GM18861 (cell line): ENCODE data around the gene PRND.
"Not testable (repeated sequence)": the region's sequence is repeated elsewhere in the genome, so short reads cannot be mapped to it uniquely, and the experiment has no call there.

Experiments used
- ATAC-seq: cut with Tn5 transposase; IDR thresholded peaks from one replicate; pipeline ENCODE4 v1.9.1; 2021; ENCODE audit not compliant: unreplicated experiment

PRND gene

DNA sequence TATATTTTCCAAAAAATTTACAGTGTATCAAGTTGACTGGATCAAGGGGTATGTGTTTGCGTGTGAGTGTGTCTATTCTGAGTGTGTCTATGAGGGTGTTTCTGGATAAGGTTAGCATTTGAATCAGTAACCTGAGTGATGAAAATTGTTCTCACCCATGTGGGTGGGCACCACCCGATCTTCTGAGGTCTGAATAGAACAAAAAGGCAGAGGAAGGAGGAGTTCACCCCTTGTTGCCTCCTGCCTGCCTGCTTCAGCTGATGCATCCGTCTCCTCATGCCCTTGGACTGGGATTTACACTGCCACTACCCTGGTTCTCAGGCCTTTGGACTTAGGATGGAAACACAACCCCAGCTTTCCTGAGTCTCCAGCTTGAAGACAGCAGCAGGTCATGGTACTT lies 13.7 kb upstream of the PRND start:
- ATAC-seq: no peak

DNA sequence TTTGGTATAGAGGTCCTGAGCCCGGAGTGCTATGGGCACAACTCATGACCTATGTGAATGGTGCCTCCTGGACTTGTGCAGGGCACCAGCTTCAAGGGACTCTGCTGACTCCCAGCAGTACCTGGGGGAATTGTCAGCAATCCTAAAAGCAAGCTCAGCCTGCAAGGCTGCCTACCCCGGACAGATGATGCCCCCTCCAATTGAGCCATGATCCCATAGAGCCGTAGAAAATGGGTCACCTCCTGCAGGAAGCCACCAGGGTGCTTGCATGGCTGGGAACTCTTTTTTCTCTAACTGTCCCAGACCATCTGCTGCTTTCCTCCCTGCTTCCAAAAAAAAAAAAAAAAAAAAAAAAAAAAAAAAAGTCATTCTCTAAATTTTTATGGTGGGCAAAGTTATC lies 12.9 kb upstream of the PRND start:
- ATAC-seq: no peak

DNA sequence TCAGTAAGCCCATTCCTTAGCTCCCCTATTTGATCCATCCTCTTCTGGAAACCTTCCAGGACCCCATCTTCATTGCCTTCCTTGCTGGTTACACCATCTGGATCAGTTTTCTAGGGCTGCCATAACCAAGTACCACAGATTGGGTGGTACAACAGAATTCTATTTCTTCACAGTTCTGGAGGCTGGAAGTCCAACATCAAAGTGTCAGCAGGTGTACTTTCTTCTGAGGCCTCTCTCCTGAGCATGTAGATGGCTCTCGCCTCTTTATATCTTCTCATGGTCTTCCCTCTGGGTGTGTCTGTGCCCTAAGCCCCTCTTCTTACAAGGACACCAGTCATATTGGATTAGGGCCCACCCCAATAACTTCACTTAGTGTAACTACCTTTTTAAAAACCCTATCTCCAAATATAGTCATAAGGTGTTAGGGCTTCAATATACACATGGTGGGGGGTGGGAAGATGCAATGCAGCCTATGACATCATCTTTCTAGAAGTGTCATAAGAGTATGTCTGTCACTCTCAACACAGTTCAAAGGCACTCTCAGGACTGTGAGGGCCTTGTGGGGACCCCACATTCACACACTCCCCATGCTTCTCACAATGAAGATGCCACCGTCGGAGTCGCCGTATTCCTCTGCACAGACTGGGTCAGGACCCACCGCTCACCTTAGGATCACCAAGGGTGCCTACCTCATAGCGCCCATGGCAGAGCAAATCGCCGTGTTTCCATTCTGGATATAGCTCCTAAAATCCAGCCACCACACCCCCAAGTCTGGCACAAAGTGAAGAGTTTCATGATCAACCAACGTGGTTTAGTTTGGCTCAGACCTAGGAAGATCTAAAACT lies 12.2 kb upstream of the PRND start:
- ATAC-seq: no peak

DNA sequence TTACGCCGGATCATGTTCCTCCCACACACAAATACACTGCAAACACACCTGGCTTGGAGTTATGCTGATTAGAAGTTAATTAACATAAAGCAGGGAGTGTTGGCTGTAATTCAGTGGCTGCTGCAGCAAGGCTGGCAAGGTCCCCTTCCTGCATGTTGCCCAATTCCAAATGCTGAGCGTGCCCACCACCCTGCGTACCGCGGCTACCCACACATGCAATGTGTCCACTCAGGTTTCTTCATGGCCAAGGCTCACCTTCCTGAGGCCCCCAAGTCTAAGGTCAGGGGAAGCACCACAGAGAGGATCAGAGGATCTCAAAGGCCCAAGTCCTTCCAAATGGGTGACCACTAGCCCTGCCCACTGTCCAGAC lies 11.6 kb upstream of the PRND start:
- ATAC-seq: no peak

DNA sequence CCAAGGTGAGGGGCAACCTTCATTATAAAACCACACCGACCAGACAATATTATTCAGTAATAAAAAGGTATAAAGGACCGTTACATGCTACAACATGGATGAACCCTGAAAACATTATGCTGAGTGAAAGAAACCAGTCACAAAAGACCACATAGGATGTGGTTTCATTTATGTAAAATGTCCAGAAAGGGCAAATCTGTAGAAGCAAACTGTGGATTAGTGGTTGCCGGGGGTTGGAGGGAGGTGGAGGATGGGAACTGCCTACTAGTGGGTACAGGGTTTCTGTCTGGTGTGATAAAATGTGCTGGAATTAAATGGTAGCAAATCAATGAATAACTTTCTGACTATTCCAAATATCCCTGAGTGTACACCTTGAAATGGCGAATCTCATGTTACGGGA lies 10.2 kb upstream of the PRND start:
- no peak for ATAC-seq

DNA sequence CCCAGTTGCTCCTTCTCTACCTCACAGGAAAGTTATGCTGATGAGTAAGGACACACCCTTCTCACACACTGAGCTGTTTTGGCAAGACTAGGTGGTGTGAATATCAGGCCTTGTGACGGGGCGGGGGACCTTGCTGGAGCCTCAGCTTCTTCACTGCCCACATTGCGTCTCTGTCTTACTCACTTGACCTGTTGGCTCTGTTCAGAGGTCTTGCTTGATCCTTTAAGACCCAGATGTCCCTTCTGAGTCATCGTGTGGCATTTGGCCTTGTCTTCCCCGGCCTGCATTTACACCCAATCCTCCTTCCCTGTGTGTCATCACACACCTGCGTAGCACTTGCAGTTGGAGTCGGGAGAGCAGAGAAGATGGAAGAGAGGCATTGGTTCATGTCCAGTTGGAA lies 8.3 kb upstream of the PRND start:
- no peak for ATAC-seq

DNA sequence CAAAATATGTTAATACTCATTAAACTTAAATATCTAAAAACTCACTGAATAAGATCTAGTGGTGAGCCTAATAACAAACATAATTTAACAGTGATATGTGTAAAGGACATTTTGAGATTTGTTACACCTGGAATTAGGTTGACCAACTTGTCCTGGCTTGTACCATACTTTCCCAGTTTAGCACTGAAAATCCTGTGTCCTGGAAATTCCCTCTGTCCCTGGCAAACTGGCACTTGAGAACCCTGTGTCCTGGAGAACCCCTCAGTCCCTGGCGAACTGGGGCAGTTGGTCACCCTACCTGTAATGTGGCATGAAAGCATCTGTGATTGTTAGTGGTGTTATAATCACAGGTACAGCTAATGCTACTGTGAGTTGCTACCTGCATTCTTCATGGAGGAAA lies 6.9 kb upstream of the PRND start:
- no peak for ATAC-seq

DNA sequence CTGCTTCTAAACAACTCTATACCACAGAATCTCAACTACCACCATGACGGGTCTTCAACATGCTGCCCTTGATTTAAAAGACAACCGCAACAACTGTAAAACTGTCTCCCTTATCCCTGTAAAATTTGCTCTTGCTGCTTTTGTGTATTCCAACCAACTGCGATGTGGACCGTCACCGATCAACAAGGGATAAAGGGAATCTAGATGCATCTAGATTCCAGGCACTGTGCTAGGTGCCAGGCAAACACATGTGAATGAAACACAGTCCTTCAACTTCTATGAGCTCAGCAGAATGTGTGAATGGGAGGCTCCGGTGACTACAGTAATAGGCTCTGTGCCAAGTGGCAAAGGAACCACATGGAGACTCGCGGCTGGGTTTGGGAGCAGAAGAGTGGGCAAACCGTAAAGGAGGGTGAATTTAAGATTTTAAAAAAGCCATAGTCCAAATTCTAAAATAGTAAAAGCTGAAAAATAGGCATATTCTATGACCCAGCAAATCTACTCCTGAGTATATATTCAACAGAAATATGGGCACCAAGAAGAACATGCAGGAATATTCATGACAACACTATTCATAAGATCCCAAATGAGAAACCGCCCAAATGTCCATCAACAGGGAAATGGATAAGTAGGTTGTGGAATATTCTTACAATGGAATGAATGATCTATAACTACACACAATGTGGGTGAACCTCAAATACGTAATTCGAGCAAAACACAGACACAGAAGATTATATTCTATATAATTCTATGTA lies 3.7 kb upstream of the PRND start:
- no peak for ATAC-seq

DNA sequence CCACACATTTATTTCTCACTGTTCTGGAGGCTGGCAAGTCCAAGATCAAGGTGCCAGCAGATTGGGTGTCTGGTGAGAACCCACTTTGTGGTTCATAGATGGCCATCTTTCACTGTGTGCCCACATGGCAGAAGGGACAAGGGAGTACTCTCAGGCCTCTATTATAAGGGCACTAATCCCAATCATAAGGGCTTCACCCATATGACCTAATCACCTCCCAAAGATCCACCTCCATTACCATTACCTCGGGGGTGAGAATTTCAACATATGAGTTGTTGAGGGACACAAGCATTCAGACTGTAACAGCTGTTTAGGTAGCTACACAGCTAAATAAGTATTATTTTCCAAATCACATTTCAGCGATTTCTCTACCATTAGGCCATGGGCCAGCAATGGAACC lies 2.5 kb upstream of the PRND start:
- no peak for ATAC-seq

DNA sequence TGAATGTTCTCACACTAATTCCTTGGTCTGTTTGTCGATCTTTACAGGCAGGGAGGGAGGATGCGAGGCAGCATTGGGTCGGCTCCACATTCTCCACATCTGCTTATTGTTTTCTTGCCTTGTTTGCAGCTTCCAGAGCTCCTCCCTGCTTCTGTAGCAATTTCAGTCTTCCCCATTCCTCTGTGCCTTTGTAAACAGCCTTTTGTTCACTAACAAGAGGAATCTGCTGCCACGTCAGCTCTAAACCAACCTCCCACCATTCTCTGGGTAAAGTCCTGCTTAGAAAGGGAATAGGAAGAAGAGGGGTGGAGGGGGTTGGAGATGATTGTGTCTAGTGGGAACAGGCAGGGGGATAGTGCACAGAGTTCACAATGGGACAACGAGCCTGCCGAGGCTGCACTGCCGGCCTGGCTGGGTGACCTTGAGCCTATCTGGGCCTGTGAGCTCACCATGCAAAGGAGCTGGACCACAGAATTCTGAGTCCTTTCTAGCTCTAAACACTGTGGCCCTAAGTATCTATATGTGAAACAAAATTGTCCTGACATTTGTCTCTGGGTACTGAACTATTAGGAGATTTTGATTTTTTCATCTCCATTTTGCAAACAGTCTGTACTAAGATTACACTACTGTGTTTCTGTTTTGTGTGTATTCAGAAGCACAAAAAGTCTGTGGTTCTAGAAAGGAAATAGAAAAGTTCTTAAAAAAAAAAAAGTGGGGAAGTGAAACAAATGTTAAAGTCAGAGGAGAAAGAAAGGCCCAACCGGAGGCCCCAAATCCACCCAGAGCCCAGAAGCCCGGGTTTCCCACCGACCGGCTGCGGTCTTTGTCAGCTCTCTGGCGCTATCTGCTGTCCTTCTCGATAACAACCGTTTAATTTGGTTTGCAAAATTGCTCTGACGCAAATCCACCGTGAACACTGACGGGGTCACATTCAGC lies 1.4 kb upstream of the PRND start:
- peak; percentile 85 for ATAC-seq

DNA sequence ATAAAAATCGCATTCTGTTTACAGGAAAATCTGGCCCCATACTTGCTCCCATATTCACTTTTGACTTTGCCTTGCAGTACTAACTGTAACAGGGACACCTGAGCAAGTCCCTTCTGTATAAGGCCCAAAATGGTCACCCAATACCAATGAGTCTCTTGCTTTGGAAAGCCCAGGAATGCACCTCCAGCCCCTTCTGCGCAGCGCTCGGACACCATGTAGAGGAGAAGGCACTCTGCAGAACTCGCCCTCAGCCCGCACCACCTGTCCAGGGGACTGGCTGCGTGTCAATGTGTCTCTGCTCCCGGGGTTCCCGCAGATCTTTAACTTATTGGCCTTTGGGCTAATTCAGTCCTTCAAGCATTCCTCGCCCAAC lies 746 bp upstream of the PRND start:
- no peak for ATAC-seq

DNA sequence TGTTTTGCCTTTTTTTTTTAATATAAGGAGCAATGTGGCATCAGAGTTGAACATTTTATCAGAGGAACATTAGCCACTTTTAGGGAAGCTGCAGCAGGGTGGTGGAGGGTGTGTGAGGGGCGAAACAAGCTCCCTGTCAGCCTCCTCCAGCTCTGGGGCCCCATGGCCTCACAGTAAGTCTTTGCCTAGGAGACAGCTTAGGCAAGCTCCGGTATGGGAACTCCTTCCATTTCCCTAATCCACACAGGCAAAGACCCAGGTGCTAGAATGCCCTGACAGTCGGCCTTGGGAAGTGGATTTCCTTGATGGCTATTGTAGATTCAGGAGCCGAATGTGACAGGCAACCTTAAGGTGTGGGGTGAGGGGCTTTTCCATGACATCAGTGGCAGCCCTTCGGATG lies 862 bp downstream of the PRND start:
- no peak for ATAC-seq

DNA sequence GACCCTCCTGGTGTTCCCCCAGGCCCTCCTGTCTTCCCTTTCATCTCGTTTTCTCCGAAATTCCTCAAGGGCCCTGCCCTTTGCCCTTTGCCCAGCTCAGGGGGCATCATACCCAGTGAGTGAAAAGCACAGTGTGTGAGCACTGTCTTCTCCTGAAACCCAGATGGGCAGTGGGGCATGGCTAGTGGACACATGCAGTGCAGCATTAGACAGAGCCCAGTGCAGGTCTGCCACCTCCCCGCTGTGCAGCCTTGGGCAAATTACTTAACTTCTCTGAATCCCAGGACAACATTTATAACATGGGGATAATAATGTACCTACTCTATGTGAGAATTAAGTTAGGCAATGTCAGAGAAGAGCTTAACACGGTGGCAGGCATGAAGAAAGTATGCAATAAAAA lies 1.3 kb downstream of the PRND start:
- no peak for ATAC-seq

DNA sequence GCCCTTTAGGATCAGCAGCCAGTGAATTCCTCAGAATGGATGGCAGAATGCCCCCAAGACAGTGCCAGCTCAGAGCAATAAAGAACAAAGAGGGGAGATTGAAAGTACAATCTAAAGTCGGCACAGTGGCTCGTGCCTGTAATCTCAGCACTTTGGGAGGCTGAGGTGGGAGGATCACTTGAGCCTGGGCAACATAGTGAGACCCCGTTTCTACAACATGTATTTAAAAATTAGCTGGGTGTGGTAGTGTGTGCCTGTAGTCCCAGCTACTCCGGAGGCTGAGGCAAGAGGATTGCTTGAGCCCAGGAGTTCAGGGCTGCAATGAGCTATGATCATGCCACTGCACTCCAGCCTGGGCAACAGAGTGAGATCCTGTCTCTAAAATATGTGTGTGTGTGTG lies 1.8 kb downstream of the PRND start:
- ATAC-seq: not testable (repeated sequence)

DNA sequence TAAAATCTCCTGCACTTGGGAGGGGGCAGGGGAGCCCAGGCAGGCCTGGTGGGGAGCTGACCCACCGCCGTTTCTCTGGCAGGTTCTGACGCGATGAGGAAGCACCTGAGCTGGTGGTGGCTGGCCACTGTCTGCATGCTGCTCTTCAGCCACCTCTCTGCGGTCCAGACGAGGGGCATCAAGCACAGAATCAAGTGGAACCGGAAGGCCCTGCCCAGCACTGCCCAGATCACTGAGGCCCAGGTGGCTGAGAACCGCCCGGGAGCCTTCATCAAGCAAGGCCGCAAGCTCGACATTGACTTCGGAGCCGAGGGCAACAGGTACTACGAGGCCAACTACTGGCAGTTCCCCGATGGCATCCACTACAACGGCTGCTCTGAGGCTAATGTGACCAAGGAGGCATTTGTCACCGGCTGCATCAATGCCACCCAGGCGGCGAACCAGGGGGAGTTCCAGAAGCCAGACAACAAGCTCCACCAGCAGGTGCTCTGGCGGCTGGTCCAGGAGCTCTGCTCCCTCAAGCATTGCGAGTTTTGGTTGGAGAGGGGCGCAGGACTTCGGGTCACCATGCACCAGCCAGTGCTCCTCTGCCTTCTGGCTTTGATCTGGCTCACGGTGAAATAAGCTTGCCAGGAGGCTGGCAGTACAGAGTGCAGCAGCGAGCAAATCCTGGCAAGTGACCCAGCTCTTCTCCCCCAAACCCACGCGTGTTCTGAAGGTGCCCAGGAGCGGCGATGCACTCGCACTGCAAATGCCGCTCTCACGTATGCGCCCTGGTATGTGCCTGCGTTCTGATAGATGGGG lies 3.0 kb downstream of the PRND start:
- no peak for ATAC-seq

DNA sequence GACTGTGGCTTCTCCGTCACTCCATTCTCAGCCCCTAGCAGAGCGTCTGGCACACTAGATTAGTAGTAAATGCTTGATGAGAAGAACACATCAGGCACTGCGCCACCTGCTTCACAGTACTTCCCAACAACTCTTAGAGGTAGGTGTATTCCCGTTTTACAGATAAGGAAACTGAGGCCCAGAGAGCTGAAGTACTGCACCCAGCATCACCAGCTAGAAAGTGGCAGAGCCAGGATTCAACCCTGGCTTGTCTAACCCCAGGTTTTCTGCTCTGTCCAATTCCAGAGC lies 3.5 kb downstream of the PRND start:
- ATAC-seq: no peak

DNA sequence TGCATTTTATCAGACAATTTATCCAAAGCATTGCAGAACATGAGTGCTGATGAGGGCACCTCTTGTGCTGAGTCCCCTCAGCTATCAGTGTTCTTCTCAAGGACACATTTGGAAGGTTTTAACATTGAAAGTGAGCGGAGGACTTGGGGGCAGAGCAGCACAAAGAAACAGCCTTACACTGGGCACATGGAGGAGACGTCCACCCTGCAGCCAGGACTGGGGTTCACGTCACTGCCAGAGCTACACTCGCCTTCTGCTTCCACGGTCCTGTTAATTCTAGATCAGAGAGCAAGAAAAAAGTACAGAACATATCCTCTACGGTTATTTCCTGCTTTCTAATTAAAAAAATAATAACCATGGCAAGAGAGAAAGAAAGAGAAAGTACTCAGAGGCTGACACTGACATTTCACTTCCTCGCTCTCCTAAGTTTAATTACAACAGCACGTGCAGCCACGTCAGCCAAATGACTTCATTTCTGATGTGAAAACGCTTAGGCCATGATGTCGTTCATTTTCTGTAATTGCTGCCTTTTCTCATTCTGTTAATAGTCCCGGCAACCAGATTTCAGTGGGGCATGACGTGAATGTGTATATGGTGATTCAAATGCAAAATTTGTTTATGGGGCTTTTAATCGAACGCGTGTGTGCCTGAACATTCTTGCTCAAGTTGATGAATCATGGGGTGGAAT lies 5.1 kb downstream of the PRND start:
- ATAC-seq: peak; percentile 45

DNA sequence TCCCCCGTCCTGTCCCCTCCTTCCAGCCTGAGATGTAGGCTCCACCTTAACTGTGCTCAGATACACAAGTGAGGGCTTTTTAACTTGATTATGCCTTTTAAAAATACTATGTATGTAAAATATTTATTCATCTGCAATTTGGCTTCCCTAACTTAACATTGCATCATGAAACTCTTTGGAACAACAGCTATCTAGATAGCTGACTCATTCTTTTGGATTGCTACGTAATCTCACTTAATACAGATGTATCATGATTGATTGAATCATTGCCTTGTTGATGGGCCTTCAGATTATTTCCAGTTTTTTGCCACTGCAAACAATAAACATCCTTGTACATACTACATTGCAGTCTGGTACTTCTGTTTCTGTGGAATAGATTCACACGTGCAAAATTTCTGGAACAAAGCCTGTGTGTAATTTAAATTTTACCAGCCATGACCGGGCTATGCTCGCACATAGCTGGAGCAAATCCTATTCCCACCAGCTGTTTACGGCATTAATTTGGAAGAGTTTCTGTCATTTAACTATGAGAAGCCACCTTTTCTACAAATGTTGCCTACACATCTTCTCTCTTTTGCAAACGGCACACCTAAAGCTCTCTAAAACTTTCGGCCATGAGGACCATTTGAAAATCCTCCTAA lies 6.5 kb downstream of the PRND start:
- no peak for ATAC-seq

DNA sequence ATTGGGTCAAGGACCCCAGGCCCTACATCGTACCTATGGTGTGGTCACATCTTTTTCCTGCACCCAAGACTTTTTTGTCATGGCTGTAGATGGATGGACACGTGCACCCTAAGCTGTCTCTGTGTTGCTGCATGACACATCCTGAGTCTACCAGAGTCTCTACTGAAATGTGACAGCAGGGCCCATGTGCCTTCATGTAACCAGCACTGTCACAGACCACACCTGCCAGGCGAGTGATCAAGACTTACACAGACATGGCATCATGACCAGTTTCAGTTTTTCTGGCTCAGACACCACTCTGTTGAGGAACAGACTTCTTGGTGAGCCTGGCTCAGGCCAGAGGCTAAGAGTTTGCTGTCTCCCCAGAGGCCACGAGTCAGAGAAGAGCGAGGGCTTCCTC lies 7.6 kb downstream of the PRND start:
- no peak for ATAC-seq

DNA sequence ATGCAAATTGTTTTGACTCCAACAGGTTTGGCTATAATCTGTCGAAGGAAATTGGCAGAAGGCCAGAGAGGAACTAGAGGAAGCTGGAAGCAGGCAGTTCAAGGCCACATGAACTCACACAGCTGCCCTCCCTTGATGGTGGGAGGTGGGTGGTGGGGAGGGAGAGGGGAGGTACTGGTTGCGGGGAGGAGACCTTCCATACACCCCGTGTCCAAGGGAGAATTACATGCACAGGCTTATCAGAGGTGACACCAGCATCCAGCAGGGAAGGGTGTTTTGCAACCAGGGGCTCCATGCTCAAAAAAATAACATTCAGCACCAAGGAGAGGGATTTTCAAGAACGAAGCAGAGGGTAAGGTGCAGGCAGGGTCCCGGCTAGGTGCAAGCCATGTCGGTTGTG lies 9.1 kb downstream of the PRND start:
- ATAC-seq: no peak
